ENCODE measurements around the gene MINDY4B. TPM values are rescaled to one million over a fixed set of nuclear protein-coding genes. Genes with fewer than 3 reads are reported as not detected.

MINDY4B gene
- total RNA-seq, 1 donor from 2014 or later: not detected

- TF ChIP-seq CTCF (IDR thresholded peaks at IDR 0.05; ENCODE audit: insufficient read depth, low read length, poor library complexity, severe bottlenecking): no peak
- no peak for DNase-seq (ENCODE audit: low read depth)
- H3K36me3 ChIP-seq (ENCODE audit: control insufficient read depth, insufficient read depth, low read length): no peaks in the 10 kb centered on the region
- H3K4me3 ChIP-seq (ENCODE audit: low read depth, low read length): no peak overlapping the region
- peaks cover 5% of the 10 kb centered on the region for H3K27me3 ChIP-seq (ENCODE audit: control insufficient read depth, insufficient read depth, low read length)
Measured at GRCh38 chr3:150911771-150912170, 6.5 kb upstream of the MINDY4B start.

- DNase-seq (ENCODE audit: low read depth): no peak
- H3K27me3 ChIP-seq (ENCODE audit: control insufficient read depth, insufficient read depth, low read length): peaks cover 9% of the 10 kb centered on the region
Measured at GRCh38 chr3:150906461-150906860, 1.2 kb upstream of the MINDY4B start.

GRCh38 chr3:150905746-150906145, 507 bp upstream of the MINDY4B start:
- Histone ChIP-seq H3K4me3 (ENCODE audit: low read depth, low read length) (no peak overlapping the region), H3K36me3 (ENCODE audit: control insufficient read depth, insufficient read depth, low read length) (no peaks in the 10 kb centered on the region), H3K27me3 (ENCODE audit: control insufficient read depth, insufficient read depth, low read length) (peaks cover 9% of the 10 kb centered on the region)
- TF ChIP-seq CTCF (IDR thresholded peaks at IDR 0.05; ENCODE audit: insufficient read depth, low read length, poor library complexity, severe bottlenecking): no peak
- no peak for DNase-seq (ENCODE audit: low read depth)

More at GRCh38 chr3:150906461-150906860, 1.2 kb upstream of the MINDY4B start:
- TF ChIP-seq CTCF (IDR thresholded peaks at IDR 0.05; ENCODE audit: insufficient read depth, low read length, poor library complexity, severe bottlenecking): no peak
- Histone ChIP-seq H3K36me3 (ENCODE audit: control insufficient read depth, insufficient read depth, low read length) (no peaks in the 10 kb centered on the region), H3K4me3 (ENCODE audit: low read depth, low read length) (no peak overlapping the region)

GRCh38 chr3:150902988-150903387, 2.3 kb downstream of the MINDY4B start:
- H3K36me3 ChIP-seq (ENCODE audit: control insufficient read depth, insufficient read depth, low read length): no peaks in the 10 kb centered on the region
- DNase-seq (ENCODE audit: low read depth): no peak
- H3K27me3 ChIP-seq (ENCODE audit: control insufficient read depth, insufficient read depth, low read length): peaks cover 7% of the 10 kb centered on the region
- TF ChIP-seq CTCF (IDR thresholded peaks at IDR 0.05; ENCODE audit: insufficient read depth, low read length, poor library complexity, severe bottlenecking): no peak
- H3K4me3 ChIP-seq (ENCODE audit: low read depth, low read length): no peak overlapping the region

- Histone ChIP-seq H3K4me3 (ENCODE audit: low read depth, low read length) (no peak overlapping the region), H3K36me3 (ENCODE audit: control insufficient read depth, insufficient read depth, low read length) (no peaks in the 10 kb centered on the region), H3K27me3 (ENCODE audit: control insufficient read depth, insufficient read depth, low read length) (peaks cover 4% of the 10 kb centered on the region)
- DNase-seq (ENCODE audit: low read depth): no peak
- no peak for TF ChIP-seq CTCF (IDR thresholded peaks at IDR 0.05; ENCODE audit: insufficient read depth, low read length, poor library complexity, severe bottlenecking)
Measured at GRCh38 chr3:150901793-150902192, 3.4 kb downstream of the MINDY4B start.

- Histone ChIP-seq H3K4me3 (ENCODE audit: low read depth, low read length) (no peak overlapping the region), H3K27me3 (ENCODE audit: control insufficient read depth, insufficient read depth, low read length) (peaks cover 2% of the 10 kb centered on the region), H3K36me3 (ENCODE audit: control insufficient read depth, insufficient read depth, low read length) (no peaks in the 10 kb centered on the region)
- TF ChIP-seq CTCF (IDR thresholded peaks at IDR 0.05; ENCODE audit: insufficient read depth, low read length, poor library complexity, severe bottlenecking): no peak
- DNase-seq (ENCODE audit: low read depth): no peak
Measured at GRCh38 chr3:150899141-150899540, 6.1 kb downstream of the MINDY4B start.

Data from kidney epithelial cell (primary cell).